ENCODE data around the gene SLC38A8. TPM values are rescaled to one million over a fixed set of nuclear protein-coding genes. Genes with fewer than 3 reads are reported as not detected.

SLC38A8 gene
- polyA plus RNA-seq, 1 experiment: not detected

DNA sequence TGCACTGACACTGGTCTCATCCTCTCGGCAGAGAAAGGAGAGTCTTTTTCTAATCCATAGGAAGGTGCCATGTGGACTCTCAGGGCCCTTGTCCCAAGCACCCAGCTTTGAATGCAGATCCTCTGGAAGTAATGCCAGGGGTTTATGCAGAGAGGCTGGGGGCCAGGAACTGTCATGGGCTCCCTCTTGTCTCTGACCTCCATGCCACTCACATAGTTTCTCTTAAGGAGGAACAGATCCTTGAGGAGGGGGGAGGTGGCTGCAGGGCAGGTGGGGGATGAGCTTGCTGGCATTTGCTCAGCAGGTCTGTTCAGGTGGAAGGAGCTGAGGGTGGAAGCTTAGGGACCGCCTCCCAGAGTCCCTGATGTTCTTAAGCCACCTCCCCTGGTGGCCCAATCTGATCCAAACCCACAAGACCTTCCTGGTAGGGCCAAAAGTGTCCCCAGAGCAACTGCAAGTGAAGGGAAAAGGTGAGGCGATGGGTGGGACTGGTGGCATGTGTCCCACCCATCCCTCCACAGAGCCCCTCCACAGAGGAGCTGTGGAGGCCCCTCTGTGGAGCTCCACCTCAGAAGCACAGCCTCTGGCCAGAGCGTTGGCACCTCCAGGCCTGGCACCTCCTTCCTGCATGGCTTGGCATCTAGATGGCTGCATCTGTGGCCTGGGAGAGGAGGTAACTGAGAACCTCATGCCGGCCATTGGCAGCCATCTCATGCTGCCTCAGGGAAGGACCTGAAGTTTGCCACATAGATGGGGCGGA is 65.4 kb downstream of the SLC38A8 start:
- H3K9me3 ChIP-seq (ENCODE audit: control insufficient read depth, insufficient read depth, low read length): peaks cover 13% of the 10 kb centered on the region
- H3K27me3 ChIP-seq (ENCODE audit: control insufficient read depth, insufficient read depth, low read length): peaks cover 19% of the 10 kb centered on the region
- TF ChIP-seq, protein P1, sequence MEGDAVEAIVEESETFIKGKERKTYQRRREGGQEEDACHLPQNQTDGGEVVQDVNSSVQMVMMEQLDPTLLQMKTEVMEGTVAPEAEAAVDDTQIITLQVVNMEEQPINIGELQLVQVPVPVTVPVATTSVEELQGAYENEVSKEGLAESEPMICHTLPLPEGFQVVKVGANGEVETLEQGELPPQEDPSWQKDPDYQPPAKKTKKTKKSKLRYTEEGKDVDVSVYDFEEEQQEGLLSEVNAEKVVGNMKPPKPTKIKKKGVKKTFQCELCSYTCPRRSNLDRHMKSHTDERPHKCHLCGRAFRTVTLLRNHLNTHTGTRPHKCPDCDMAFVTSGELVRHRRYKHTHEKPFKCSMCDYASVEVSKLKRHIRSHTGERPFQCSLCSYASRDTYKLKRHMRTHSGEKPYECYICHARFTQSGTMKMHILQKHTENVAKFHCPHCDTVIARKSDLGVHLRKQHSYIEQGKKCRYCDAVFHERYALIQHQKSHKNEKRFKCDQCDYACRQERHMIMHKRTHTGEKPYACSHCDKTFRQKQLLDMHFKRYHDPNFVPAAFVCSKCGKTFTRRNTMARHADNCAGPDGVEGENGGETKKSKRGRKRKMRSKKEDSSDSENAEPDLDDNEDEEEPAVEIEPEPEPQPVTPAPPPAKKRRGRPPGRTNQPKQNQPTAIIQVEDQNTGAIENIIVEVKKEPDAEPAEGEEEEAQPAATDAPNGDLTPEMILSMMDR (IDR thresholded peaks at IDR 0.05; ENCODE audit: low read depth, low read length): no peak
- ChIA-PET POLR2A (no interaction called here), CTCF (interaction anchor here (1.1 to 3.1 kb wide), 3 partner anchors 86 to 89 kb away, joined by 4 to 14 read pairs (median 6); no protein-coding TSS in a partner anchor)
- DNase-seq (ENCODE audit: low read depth, low spot score): no peak
- no peak overlapping the region for H3K27ac ChIP-seq (ENCODE audit: low read depth, low read length)
- no peak overlapping the region for H3K4me3 ChIP-seq (ENCODE audit: low read depth, low read length)

DNA sequence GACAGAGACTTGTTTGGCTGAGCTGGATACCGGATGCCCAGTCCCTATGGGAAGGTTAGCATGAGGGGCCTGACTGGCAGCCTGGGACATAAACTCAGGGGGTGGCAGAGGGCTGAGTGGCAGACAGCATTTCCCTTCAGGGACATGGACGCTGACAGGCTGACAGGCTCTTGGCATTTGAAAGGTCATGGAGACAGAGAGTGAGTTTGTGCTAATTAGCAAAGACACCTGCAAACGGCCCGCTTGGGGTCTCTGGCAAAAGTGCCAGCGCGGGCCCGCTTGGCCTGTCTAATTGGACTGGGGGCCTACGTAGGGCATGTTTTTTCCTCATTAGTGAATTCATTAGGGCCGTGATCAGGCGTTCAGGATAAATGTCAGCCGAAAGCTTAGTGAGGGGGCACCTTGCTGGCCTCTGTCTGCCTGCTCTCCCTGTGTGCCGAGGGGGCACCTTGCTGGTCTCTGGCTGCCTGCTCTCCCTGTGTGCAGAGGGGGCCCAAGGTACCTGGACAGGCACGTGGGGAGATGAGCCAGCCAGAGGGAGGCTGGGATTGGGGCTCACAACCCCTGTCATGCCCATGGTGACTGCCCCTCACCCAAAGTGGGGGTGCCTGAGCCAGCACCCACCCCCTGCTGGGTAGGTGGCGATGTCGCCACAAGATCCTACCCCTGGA is 66.9 kb downstream of the SLC38A8 start:
- Histone ChIP-seq H3K27me3 (ENCODE audit: control insufficient read depth, insufficient read depth, low read length) (peaks cover 17% of the 10 kb centered on the region), H3K4me3 (ENCODE audit: low read depth, low read length) (no peak overlapping the region), H3K27ac (ENCODE audit: low read depth, low read length) (no peak overlapping the region), H3K9me3 (ENCODE audit: control insufficient read depth, insufficient read depth, low read length) (peaks cover 13% of the 10 kb centered on the region)
- ChIA-PET CTCF (interaction anchor here (1.1 kb wide), 1 partner anchor 90 kb away, joined by 4 read pairs; no protein-coding TSS in a partner anchor), POLR2A (no interaction called here)
- TF ChIP-seq, protein P1 (IDR thresholded peaks at IDR 0.05; ENCODE audit: low read depth, low read length): no peak
- DNase-seq (ENCODE audit: low read depth, low spot score): no peak

DNA sequence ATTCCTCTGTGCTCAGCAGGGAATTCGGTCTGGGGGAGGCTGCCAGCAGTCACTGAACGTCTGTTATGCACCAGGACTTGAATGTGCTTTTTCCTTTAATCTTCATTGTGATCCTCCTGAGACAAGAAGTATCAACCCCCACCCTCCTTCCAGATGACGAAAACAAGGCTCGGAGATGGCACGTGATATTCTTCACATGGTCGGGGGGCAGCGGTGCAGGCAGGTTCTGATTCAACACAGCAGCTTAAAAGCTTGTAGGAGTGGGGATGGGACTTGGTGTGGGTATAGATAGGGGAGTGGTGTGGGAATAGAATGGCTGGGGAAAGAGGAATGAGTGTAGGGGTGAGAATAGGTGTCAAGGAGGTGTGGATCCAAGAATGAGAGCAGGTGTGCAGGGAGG is 68.1 kb downstream of the SLC38A8 start:
- CTCF ChIA-PET: no interaction called here

DNA sequence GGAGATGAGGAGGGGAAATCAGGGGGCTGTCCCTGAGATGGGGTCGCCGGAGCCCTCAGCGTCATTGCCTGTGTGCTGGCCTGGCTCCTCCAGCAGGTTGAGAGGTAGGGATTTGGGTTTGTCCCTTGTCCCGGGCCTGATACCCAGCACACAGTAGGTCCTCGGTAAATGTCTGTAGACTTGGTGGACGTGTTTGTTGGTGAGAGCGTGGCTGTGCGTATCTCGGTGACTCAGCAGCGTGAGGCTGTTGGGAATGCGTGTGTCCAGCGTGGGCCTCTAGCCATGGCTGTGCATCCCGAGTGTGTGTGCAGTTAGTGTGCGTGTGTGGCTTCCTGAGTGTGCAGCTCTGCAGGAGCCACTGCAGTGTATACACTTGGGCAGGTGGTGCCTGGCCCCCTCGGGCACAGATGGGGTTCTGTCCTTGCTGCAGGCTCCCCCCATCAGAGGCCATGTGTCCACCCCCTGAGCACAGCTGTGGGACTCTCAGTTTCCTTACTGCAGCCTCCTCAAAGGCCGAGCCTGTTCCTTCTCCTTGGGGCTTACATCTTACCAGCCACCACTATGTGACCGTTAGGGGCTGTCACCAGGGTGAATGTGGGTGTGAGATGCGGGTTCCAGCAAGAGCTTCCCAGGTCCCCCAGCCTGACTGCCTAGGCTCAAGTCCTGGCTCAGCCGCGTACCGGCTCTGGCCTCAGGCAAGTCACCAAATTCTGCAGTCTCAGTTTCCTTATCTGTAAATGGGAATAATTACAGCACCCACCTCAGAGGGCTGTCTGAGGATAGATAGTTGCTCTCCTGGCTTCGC is 68.8 kb downstream of the SLC38A8 start:
- TF ChIP-seq, protein P1 (IDR thresholded peaks at IDR 0.05; ENCODE audit: low read depth, low read length): no peak
- Histone ChIP-seq H3K9me3 (ENCODE audit: control insufficient read depth, insufficient read depth, low read length) (peaks cover 13% of the 10 kb centered on the region), H3K27me3 (ENCODE audit: control insufficient read depth, insufficient read depth, low read length) (peaks cover 29% of the 10 kb centered on the region), H3K4me3 (ENCODE audit: low read depth, low read length) (no peak overlapping the region), H3K27ac (ENCODE audit: low read depth, low read length) (no peak overlapping the region)
- DNase-seq (ENCODE audit: low read depth, low spot score): no peak
- POLR2A ChIA-PET: no interaction called here
- CTCF ChIA-PET: no interaction called here

More for the DNA sequence above, 68.1 kb downstream of the SLC38A8 start:
- H3K4me3 ChIP-seq (ENCODE audit: low read depth, low read length): no peak overlapping the region
- POLR2A ChIA-PET: no interaction called here
- peaks cover 13% of the 10 kb centered on the region for H3K9me3 ChIP-seq (ENCODE audit: control insufficient read depth, insufficient read depth, low read length)
- TF ChIP-seq, protein P1 (IDR thresholded peaks at IDR 0.05; ENCODE audit: low read depth, low read length): no peak
- no peak for DNase-seq (ENCODE audit: low read depth, low spot score)
- no peak overlapping the region for H3K27ac ChIP-seq (ENCODE audit: low read depth, low read length)
- H3K27me3 ChIP-seq (ENCODE audit: control insufficient read depth, insufficient read depth, low read length): peaks cover 27% of the 10 kb centered on the region

Measured in AG04450 (cell line).